Measurements from ENCODE around the gene TACC2. TPM values are rescaled to one million over a fixed set of nuclear protein-coding genes. Genes with fewer than 3 reads are reported as not detected.
A peak's percentile ranks its signal among the peaks of the same experiment; 100 is the strongest.

TACC2 gene
- total RNA-seq, 1 donor from 2014 or later = 76.4 TPM

DNA sequence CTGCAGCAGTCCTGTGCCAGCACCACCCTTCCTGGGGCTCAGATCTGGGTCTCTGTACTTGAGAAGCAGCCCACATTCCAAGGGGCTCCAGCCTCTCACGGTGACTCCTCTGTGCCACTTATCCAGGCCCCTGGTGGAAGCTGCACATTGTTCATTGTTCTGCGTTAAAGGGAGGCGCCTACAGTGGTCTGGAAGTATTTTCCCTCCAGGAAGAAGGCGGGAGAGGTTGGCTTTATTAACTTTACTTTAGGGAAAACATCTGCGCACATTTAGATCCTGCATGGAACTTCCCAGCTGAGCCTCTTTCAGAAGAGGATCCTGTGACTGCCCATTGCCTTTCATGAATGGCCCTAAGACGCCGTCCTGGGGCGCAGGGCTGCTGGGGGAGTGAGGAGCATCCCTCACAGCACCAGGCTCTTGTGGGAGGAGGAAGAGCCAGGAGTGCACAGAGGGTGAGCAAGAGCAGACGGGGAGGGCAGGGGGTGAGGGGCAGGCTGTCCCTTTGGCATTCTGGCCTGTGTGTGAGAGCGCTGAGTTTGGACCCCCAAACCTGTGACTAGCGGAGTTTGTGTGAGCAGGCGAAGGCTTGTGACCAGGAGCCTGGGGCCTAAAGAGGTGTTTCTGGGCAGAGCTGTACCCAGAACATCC, 183.5 kb downstream of the TACC2 start:
- peak overlapping the region; percentile 15 for H3K27ac ChIP-seq
- H3K9me3 ChIP-seq = no peaks in the 10 kb centered on the region
- H3K36me3 ChIP-seq = no peaks in the 10 kb centered on the region
- H3K4me3 ChIP-seq = no peak overlapping the region
- DNase-seq (ENCODE audit: extremely low spot score in 2 of 2) = no peak
- no peaks in the 10 kb centered on the region for H3K27me3 ChIP-seq
- TF ChIP-seq, protein P1, sequence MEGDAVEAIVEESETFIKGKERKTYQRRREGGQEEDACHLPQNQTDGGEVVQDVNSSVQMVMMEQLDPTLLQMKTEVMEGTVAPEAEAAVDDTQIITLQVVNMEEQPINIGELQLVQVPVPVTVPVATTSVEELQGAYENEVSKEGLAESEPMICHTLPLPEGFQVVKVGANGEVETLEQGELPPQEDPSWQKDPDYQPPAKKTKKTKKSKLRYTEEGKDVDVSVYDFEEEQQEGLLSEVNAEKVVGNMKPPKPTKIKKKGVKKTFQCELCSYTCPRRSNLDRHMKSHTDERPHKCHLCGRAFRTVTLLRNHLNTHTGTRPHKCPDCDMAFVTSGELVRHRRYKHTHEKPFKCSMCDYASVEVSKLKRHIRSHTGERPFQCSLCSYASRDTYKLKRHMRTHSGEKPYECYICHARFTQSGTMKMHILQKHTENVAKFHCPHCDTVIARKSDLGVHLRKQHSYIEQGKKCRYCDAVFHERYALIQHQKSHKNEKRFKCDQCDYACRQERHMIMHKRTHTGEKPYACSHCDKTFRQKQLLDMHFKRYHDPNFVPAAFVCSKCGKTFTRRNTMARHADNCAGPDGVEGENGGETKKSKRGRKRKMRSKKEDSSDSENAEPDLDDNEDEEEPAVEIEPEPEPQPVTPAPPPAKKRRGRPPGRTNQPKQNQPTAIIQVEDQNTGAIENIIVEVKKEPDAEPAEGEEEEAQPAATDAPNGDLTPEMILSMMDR (IDR thresholded peaks at IDR 0.05) = no peak
- H3K4me1 ChIP-seq = peaks cover 33% of the 10 kb centered on the region
- intact Hi-C loops (cut with DNase I) = loop anchor here (10.0 kb wide), 1 partner anchor 118 kb away; no protein-coding TSS in a partner anchor

DNA sequence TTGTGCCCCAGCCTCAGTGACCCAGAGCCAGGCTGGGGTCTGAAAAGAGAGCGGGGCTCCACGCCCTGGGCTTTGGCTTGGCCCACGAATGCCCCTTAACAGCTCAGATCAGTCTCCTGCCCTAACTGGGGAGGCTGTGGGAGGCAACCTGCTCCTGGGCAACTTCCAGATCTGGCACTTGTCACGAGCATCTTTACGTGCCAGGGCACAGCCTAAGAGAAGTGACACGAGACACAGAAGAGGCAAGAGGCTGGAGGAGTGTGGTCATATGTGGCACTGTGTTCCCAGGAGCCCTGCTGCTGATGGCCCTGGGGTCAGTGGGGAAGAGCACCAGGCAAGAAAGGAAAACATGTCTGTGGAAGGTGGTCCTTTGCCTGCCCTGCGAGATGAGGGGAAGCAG, 184.4 kb downstream of the TACC2 start:
- no peak for DNase-seq (ENCODE audit: extremely low spot score in 2 of 2)
- Histone ChIP-seq H3K9me3 (no peaks in the 10 kb centered on the region), H3K36me3 (no peaks in the 10 kb centered on the region), H3K4me1 (peaks cover 33% of the 10 kb centered on the region), H3K27me3 (no peaks in the 10 kb centered on the region), H3K4me3 (no peak overlapping the region), H3K27ac (no peak overlapping the region)
- TF ChIP-seq POLR2A (IDR thresholded peaks at IDR 0.05) = no peak
- TF ChIP-seq, protein P1 (IDR thresholded peaks at IDR 0.05) = no peak
- TF ChIP-seq POLR2AphosphoS5 (IDR thresholded peaks at IDR 0.05; ENCODE audit: insufficient read depth in 1 of 2, low read depth in 1 of 2) = no peak
- intact Hi-C loops (cut with DNase I) = loop anchor here (10.0 kb wide), 1 partner anchor 119 kb away; no protein-coding TSS in a partner anchor

DNA sequence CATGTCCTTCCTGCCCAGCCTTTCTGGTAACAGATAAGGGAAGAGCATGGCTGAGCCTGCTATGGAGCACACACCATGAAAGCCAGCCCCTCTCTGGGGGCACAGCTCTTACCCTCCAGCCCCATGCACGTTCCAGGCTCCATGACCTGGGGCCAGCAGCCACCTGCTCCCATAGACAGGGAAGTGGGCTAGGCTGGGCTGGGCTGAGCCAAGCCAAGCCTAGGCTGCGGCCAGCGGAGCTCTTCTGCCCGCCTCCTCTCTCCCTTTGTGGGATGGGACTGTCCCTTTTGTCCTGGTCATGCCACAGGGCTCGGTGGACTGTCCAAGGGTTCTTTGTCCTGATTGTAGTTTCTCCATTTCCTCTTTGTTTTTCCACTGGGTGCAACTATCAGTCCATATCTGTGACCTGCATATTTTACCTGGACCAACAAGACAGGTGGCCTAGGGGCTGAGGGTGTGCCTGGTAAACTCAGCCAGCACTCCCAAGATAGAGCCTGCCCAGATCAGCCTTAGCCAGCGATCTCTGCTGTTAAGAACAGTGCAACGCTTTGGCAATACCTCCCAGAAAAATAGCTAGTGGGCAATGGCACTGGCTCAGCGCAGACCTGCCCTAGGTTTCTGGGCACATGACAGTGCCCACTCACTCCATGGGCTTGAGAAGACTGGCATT, 184.9 kb downstream of the TACC2 start:
- no peak overlapping the region for H3K4me3 ChIP-seq
- H3K9me3 ChIP-seq = no peaks in the 10 kb centered on the region
- no peaks in the 10 kb centered on the region for H3K27me3 ChIP-seq
- H3K36me3 ChIP-seq = no peaks in the 10 kb centered on the region
- TF ChIP-seq POLR2AphosphoS5 (IDR thresholded peaks at IDR 0.05; ENCODE audit: insufficient read depth in 1 of 2, low read depth in 1 of 2) = no peak
- TF ChIP-seq, protein P1 (IDR thresholded peaks at IDR 0.05) = no peak
- no peak for TF ChIP-seq POLR2A (IDR thresholded peaks at IDR 0.05)
- no peak overlapping the region for H3K27ac ChIP-seq
- DNase-seq (ENCODE audit: extremely low spot score in 2 of 2) = no peak
- intact Hi-C loops (cut with DNase I) = loop anchor here (10.0 kb wide), 1 partner anchor 119 kb away; no protein-coding TSS in a partner anchor
- peaks cover 33% of the 10 kb centered on the region for H3K4me1 ChIP-seq

DNA sequence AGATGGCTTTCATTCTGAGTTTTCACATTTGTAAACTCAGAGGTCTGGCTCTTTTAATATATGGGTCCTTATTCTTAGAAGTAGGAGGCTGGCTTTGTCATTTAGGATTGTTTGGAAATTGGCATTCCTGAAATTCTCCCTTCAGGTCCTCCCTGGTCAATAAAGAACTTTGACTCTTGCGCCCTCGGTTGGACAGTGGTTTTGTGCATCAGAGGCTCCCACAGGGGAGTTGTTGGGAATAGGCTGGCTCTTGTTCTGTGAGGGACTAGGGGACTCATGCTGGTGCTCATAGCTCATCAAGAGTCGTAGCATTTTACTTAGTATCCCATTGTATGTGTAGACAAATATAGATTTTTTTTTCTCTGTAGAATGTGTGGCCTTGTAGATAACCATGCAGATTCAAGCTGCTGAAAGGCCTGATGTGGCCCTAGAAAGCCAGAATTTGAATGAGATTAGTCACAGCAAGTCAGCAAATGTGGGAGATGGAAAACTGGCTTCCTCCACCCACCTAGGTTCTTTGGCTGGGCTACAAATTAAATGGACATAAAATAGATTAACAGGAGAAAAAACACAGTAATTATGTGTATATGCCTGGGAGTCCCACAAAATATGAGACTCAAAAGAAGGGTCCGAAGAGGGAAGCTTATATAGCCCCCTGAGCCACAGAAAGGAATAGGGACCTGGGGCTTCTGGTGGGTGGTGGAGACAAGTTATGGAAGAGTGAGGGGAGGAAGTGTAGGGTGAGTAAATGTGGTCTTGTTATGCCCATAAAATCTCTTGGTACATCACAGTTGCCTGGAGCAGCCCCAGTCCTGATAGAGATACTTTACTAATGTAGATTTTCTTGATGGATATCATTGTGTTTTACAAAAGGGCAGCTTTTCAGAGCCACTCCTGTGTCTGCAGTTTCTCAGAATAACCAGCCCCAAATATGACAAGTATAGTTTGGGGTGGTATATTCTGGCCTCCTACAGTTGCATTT, 187.6 kb downstream of the TACC2 start:
- H3K9me3 ChIP-seq = no peaks in the 10 kb centered on the region
- TF ChIP-seq POLR2A (IDR thresholded peaks at IDR 0.05) = no peak
- no peak for TF ChIP-seq POLR2AphosphoS5 (IDR thresholded peaks at IDR 0.05; ENCODE audit: insufficient read depth in 1 of 2, low read depth in 1 of 2)
- no peak overlapping the region for H3K27ac ChIP-seq
- H3K4me1 ChIP-seq = peaks cover 35% of the 10 kb centered on the region
- no peaks in the 10 kb centered on the region for H3K36me3 ChIP-seq
- DNase-seq (ENCODE audit: extremely low spot score in 2 of 2) = no peak
- no peak overlapping the region for H3K4me3 ChIP-seq
- intact Hi-C loops (cut with DNase I) = loop anchor here (10.0 kb wide), 1 partner anchor 122 kb away; no protein-coding TSS in a partner anchor
- no peaks in the 10 kb centered on the region for H3K27me3 ChIP-seq

DNA sequence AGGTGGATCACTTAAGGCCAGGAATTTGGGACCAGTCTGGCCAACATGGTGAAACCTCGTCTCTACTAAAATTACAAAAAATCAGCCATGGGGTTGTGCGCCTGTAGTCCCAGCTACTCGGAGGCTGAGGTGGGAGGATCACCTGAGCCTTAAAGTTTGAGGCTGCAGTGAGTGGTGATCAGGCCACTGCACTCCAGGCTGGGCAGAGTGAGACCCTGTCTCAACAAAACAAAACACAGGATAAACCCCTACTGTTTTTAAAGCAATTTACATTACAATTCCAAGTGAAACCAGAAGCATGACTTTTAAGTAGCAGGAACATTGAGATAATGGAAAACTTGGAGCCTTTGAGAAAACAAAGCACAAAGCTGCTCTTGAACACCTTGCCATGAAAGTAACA, 189.7 kb downstream of the TACC2 start:
- TF ChIP-seq, protein P1 (IDR thresholded peaks at IDR 0.05) = no peak
- TF ChIP-seq POLR2A (IDR thresholded peaks at IDR 0.05) (no peak), POLR2AphosphoS5 (IDR thresholded peaks at IDR 0.05; ENCODE audit: insufficient read depth in 1 of 2, low read depth in 1 of 2) (no peak)
- Histone ChIP-seq H3K4me1 (peaks cover 35% of the 10 kb centered on the region), H3K27me3 (no peaks in the 10 kb centered on the region)

More for the DNA sequence above, 189.7 kb downstream of the TACC2 start:
- no peak for DNase-seq (ENCODE audit: extremely low spot score in 2 of 2)
- Histone ChIP-seq H3K4me3 (no peak overlapping the region), H3K36me3 (no peaks in the 10 kb centered on the region), H3K27ac (no peak overlapping the region), H3K9me3 (no peaks in the 10 kb centered on the region)
- intact Hi-C loops (cut with DNase I) = loop anchor here (10.0 kb wide), 1 partner anchor 124 kb away; no protein-coding TSS in a partner anchor

Measured in vagina (tissue), 2 donors.